HG03196 (cell line): ENCODE results near the gene FOXN4.

ENCODE experiments used
- ATAC-seq: cut with Tn5 transposase; IDR thresholded peaks from one replicate; pipeline ENCODE4 v1.9.1; 2021; ENCODE audit not compliant: unreplicated experiment

The FOXN4 gene

DNA sequence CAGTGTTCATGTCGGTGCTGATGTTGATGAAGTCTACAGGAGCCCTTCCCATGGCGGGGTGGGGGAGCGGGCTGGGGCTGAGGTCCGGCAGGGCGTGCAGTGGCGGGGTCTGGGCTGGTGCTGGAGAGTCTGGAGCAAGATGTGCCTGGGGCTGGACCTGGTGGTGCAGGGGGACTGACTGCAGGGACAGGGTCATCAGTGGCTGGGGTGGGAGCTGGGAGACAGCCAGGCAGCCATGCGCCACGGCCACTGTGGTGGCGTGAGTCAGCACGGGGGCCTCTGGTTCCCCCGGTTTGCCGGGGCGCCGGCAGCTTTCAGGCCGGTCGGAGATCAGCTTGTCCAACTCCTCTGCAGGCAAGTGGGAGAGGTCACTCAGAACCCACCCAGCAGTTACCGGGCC lies 27.6 kb downstream of the FOXN4 start:
- no peak for ATAC-seq

DNA sequence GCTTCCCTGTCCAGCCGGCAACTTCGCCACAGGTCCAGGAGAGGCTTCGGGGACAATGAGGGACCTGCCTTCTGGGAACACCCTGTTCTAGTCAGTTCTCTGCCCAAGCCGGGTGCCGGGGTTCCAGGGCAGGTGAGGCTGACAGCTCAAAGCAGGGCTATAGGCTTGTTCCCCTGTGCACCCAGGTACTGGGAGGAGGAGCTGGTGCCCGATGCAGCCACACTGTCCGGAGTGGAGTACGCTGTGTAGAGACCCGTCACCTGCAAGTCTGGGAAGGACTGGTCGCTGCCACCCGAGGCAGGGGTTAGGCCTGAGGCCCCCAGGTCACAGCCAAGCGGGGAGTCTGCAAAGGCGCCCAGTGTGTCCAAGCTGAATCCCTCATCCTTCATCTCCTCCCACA lies 29.6 kb downstream of the FOXN4 start:
- ATAC-seq = no peak

DNA sequence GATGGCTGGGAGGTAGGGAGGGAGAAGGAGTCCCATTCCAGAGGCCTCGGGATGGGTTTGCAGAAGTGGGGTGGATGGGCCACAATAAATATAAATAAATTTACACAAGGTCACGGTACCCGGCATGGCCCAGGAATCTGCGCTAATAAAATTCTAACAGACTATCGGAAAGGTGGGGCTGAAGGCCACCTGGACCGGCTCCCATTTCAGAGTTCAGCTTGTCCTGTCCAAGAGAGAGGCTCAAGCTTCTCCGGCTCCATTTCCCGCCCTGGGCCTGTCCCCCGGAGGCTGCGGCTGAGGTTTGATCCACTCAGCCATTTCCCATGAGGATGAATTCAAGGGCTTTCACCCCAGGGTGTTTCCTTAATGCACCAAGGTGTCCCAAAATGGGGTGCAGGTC lies 30.2 kb downstream of the FOXN4 start:
- no peak for ATAC-seq

DNA sequence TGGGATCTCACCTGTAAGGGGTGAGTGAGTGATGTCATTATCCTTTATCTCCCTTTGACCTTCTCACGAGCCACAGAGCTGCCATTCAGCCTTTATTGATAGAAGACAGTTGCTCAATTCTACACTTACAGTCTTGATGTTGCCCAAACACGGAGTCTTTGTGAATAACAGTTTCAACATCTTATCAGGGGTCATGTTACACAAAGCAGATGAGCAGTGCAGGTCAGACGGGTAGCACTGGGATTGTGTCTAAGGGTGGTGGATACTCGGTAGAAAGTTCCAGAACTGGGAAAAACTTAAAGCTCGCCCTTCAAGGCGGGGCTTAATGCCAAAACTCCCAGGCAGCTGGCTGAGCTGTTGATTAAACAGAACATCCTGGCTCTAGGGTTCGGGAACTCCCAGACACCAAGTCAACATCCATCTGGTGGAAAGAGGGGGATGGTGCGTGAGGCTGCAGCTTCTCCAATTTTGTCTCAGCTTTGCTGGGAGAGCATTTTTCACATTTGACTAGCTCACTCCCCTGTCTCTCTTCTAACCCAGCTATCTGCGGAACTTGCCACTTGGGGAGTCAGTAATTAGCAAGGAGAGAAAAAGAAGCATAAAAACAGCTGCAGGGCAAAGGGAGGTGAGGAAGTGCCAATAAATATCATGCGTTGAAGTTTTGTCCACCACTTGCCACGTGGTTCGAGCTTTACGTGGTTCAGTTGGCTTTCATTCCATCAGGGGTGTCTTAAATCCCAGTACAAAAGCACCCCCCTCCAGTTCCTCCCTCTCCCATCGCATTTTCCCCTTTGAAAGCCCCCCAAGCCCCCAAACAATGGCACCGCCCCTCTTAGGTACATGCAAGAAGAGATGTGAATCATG lies 31.0 kb downstream of the FOXN4 start:
- no peak for ATAC-seq

DNA sequence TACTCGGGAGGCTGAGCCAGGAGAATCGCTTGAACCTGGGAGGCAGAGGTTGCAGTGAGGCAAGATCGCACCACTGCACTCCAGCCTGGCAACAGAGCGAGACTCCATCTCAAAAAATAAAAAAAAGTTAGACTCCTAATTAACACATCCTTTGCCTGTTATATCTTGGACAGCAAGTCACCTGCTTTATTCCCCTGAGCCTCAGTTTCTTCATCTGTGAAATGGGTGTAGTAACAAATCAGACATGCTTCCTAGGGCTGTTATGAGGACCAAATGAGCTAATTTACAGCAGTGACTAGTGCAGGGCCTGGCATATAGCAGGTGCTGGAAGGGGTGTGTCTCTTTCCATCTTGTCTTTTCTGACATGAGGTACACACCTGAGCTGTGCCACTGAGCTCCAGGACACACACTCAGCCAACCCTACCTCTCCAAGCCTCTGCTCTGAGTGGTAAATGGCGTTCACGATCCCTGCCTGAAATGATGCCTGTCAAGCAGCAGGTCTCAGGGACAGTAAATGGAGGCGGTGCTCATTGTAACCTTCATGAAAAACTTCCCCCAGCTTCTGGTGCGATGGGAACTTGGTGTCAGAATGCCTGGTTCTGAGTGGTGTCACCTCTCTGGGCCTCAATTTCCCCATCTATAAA lies 31.7 kb downstream of the FOXN4 start:
- ATAC-seq = no peak

DNA sequence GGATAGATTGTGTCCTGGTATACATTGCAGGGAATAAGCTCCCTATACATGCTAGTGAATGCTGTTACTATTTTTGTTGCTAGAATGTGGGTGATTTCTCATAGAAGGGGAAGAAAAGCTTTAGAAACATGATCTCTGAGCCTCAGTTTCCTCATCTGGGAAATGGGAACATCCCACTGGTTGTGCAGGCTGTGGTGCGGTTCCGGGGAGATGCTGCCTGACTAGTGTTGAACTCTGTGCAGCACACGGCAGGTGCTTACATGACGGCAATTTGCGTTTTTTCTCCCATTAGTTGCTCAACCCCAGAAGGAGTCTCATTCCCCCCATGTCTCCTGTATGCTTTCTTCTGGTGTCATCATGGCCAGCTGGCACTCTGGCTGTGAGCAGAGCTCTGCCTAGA lies 32.9 kb downstream of the FOXN4 start:
- no peak for ATAC-seq

DNA sequence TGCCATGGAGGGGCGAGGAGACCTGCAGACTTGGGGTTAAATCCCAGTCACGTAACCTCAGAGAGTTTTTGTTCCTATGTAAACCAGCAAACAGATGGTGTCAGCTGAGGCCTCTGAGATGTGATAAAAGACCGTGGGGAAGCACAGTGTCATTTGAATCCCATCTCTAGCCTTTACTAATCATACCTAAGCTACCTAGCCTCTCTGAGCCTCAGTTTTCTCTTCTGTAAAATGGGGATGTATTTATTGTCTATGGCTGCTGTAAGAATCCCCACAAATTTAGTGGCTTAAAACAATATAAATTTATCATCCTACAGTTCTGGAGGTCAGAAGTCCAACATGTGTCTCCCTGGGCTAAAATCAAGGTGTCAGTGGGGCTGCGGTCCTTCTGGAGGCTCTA lies 33.9 kb downstream of the FOXN4 start:
- ATAC-seq = no peak

DNA sequence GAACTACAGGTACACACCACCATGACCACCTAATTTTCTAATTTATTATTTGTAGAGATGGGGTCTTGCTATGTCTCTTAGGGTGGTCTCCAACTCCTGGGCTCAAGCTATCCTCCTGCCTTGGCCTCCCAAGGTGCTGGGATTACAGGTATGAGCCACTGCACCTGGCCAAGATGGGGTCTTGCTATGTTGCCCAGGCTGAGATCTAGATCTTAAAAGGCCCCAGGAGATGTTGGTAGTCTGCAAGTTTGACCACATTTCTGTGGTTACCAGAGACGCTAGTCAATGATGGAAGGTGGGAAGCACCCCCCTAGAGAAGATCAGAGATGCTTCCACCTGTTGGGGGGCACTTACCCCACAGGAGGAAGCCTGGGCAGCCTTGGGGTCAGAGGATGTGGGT lies 34.7 kb downstream of the FOXN4 start:
- ATAC-seq = no peak

DNA sequence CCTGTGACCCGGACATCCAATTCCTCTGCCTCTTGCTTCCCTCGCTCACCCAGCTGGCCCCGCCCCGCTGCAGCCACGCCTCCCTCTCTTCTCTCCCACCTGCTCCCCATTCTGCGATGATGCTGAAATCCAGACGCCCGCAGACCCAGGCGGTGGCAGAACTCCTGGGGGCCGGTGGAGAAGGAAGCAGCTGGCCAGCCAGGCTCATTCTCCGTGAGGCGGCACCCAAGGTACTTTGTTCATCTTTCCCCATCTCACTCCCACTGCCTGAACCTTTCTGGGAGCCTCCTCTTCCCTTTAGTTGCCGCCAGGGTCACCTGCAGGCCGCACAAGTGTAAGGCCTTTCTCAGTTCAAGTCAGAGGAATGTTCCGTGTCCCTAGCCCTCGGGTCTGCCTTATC lies 35.7 kb downstream of the FOXN4 start:
- no peak for ATAC-seq

DNA sequence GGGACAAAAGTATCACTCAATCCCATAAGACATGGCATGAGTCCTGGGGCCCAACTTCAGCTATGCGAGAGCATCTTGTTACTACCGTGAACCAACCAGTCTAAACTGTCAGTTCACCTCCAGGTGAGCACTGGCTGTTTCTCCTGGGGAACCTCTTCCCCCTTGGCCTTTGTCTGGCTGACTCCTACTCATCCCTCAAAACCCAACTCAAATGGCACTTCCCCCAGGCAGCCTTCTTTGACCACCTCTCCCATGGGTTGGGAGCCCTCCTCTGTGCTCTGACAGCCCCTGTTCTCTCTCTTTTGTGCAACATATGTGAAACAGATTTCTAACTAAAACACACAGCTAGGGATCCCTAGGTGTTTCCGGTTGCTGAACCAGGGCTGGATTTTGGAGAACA lies 37.7 kb downstream of the FOXN4 start:
- no peak for ATAC-seq

DNA sequence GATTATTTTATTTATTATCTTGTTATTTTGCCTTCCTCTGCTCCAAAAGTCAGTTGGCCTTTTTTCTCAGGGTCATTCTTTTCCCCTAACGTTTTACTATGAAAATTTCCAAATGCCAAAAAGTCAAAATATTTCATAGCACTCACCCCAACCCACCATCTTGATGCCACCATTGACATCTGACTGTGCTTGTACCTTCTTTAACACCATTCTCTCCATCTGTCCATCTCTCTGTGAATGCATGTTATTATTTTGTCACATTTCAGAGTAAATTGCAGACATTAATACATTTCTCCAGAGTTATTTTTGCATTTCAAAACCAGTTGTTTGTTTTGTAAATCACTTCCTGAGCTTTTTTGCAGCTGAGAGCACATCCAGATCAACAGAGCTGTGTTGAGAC lies 38.6 kb downstream of the FOXN4 start:
- no peak for ATAC-seq

DNA sequence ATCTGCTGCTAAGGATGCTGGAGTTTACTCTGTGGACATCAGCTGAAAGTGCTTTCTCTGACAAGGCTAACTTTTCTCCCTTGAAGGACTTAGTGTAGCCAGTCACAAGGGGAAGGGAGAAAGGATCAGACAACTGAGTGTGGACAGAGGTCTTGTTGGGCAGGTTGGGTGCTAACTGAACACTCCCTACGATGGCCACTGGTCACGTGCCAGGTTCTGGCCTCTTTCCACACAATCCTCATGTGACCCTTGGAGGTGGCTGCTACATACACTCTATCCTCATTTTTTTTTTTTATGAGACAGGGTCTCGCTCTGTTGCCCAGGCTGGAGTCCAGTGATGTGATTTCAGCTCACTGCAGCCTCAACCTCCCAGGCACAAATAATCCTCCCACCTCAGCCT lies 39.7 kb downstream of the FOXN4 start:
- no peak for ATAC-seq

DNA sequence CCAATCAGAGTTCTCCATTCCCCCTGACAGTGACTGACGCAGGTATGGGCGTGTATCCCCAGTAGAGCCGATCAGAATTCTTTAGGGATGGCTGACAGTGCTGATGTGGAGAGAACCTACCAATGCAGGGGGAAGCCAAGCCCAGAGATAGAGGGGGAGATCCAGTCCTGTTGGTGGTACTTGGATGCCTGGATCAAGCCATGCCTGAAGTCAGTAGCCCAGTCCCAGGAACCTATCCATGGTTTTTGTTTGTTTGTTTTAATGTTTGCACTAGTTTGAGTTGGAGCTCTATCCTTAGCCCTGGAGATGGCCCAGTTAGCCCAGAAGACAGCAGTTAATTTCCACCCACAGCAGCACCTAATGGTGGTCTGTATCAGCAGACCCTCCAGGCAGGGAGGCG lies 40.2 kb downstream of the FOXN4 start:
- ATAC-seq = no peak

DNA sequence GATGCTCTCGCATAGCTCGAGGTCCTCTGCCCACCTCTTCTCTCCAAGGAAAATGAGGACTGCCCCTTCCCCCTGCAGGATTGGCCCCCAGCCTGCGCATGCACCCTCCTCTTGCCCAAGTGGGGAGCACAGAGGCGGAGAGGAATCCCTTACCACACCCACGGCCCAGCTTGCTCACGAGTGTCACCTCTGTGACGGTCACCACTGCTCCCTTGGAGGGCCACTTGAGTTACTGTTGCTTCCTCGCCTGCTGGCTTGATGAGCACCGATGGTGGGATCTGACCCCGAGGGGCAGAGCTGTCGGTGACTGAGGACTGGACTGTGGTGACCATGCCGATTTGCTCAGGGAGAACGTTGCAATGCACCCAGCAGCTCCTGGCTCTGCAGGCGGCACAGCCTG lies 41.7 kb downstream of the FOXN4 start:
- ATAC-seq = no peak

DNA sequence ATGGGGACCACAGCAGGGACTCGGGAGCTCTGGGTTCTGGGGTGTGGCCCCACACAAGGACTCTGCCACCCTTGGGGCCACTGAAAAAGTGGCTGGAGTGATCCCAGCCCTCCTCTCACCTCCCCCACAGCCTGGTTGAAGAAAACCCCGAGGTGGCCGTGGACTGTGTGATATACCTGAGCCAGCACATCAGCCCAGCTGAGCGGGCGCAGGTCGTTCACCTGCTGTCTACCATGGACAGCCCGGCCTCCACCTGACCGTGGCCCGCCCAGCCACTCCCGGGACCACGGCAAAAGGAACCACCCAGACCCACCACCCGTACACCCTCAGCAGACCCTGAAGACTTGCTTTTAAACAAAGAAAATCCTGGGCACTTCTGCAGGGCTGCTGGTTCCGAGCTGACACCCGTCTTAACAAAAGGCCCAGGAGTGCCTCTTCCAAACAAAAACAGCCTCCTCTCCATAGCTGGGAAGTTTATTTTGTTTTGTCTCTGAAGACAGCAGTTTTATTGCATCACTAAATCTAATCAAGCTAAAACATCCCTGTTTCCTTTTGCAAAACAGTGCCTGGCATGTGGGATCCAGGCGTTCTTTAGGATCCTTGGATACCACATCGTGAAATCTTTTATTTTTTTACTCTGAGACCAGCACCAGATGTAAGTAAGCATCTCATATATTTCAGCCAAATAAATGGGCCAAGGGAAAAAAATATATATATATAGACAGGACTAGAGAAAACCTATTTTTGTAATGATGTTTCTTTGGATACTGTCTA lies 42.8 kb downstream of the FOXN4 start:
- ATAC-seq = no peak

DNA sequence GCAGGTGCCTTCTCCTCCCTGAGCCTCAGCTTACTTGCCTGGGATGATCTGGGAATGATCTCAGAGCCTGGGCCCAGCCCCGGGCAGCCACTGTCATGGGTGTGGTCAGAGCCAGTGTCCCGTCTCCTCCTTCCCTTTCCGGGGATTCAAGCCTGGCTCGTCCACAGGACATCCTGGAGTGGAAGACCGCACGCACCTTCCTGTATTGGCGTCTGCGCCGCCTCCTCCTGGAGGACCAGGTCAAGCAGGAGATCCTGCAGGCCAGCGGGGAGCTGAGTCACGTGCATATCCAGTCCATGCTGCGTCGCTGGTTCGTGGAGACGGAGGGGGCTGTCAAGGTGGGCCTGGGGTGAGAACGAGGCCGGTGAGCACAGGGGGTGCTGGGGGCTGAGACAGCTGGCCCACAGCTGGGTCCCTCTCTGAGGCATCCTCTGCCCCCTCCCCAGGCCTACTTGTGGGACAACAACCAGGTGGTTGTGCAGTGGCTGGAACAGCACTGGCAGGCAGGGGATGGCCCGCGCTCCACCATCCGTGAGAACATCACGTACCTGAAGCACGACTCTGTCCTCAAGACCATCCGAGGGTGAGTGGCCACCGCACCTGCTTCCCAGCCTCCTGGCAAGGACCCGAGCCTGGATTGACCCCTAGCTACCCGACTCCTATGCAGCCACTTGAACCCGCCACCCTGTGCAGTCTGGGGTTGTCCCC lies 44.0 kb downstream of the FOXN4 start:
- ATAC-seq = no peak

DNA sequence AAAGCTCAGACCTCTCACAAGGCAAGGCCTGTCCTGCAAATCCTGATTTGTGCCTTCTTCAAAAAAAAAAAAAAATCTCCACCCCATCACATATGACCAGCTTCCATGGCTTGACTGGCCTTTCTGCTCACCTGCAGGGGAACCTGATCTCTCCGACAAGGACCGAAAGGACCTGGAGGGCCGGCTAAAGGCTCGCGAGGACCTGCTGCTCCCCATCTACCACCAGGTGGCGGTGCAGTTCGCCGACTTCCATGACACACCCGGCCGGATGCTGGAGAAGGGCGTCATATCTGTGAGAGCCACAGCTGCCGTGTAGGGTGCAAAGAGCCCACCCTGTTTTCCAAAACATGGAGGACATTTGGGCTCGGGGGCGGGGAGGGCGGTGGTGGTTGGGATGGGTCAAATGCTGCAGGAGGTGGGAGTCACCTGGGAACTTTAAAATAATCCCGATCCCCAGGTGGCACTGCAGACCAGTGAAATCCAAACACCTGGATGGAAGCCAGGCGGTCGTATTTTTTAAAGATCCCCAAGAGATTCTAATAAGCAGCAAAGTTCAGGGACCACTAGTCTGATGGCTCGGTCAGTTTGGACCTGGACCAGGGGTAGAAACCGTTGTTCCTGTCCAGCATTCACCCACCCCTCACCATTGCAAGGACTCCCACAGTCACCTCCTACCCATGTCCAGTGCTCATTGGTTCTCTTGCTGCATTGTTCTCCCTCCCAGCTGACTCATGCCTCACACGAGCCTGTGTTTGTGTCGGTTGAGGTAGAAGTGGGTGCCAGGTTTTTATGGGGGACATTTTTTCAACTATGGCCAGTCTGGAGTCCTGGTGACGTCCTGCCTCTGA lies 44.8 kb downstream of the FOXN4 start:
- ATAC-seq = no peak

DNA sequence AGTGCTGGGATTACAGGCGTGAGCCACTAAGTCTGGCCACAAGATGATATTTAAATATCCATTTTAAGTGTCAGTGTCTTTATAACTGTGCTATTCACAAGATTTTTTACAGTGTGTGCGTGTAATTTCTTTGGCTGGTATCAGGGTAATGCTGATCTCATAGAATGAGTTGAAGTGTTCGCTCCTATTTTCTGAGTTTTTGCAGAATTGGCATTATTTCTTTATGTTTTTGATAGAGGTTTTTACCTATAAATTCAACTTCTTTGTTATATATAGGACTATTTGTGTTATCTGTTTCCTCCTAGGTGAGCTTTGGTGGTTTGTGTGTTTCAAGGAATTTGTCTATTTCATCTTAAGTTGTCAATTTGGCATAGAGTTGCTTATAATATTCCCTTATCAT lies 45.6 kb downstream of the FOXN4 start:
- no peak for ATAC-seq

DNA sequence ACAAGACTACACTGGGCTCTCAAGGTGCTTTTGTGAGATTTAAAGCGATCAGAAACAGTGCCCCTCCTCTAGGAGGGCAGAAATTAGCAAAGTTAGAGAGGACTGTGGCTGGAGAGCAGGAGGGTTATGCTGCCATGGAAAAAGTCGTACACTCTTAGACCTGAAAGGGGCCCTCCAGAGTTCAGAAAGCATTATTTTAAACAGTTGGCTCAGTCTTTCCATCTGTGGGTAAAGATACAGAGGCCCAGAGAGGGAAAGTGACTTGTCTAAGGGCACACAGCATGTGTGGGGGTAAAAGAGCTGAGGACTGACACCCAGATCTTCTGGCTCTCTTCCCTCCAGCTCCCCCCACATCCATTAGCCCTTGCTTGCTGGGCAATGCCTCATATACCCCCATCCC lies 47.1 kb downstream of the FOXN4 start:
- ATAC-seq = no peak

DNA sequence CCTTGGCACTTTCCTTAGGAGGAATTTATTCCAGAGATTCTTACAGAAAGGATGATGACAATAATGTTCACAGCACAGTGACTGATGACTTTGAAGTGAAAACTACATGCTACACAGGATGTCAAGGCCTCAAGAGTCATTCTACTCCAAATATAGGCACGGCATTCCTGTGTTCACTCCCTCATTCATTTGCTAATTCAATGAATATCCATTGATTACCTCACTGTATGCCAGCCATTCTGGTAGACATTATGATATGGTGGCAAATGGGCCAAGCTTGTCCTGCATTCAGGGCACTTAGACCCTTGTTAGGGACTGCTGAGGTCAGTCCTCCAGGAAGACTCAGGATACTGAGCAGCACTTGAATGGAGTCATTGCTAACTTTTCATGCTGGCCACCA lies 48.0 kb downstream of the FOXN4 start:
- no peak for ATAC-seq

DNA sequence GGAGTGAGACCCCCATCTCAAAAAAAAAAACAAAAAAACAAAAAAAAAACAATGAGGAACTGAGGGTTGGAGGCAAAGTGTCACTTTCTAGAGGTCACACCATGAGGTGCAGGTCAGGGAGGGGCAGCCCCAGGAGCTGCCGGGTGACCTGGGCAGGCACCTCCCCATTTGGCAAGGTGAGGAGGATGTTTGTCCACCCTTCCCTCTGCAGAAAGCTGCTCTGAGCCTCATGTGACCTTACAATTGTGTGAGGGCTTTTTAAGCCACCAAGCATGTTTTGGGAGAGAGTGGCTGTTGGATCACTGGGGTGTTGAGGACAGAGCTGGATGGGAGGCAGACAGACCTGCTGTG lies 49.6 kb downstream of the FOXN4 start:
- no peak for ATAC-seq
